B cell (primary cell): Measurements from ENCODE around the gene C1QTNF7. TPM values are rescaled to one million over a fixed set of nuclear protein-coding genes. Genes with fewer than 3 reads are reported as not detected.

ENCODE experiments used
- ATAC-seq: fragments of 200-7000 bp; cut with Tn5 transposase; one replicate; pipeline ENCODE4 v1.10.0; 2021; ENCODE audit warnings: low read depth, mild to moderate bottlenecking, moderate number of reproducible peaks, moderate library complexity
- CTCF ChIA-PET: fragments of 350-600 bp; sonication (Branson Sonifier 250); formaldehyde crosslinking; loops from one replicate; lab custom pipeline; 2021; ENCODE audit warnings: antibody characterized with exemption, inconsistent platforms; lab: Charles Lee
- POLR2A ChIA-PET: fragments of 350-600 bp; sonication (Branson Sonifier 250); formaldehyde crosslinking; loops from one replicate; lab custom pipeline; 2021; ENCODE audit warnings: antibody characterized with exemption; lab: Charles Lee
- DNase-seq: peaks from one replicate; pipeline ENCODE4 v3.0.0; 2013
- H2AFZ ChIP-seq: 2 replicates; pipeline ENCODE4 v1.6.1; 2012; ENCODE audit warnings: mild to moderate bottlenecking, low read depth, low read length; ENCODE audit not compliant: insufficient read depth, poor library complexity, severe bottlenecking
- H3K27ac ChIP-seq, 2 donors: 1 replicate in 1 of 2; 2 replicates in 1 of 2; pipeline ENCODE4 v1.5.1; 2012 to 2013; ENCODE audit warnings: low read length in 2 of 2, mild to moderate bottlenecking in 2 of 2, moderate library complexity in 1 of 2
- H3K27me3 ChIP-seq, 4 experiments: fragments of 200-600 bp in 1 of 4; sonication (generic) in 1 of 4; replicated peaks in 1 of 4; 1 replicate in 2 of 4; 2 replicates in 2 of 4; pipeline versions ENCODE4 v1.6.1 to v1.7.0; 2013 to 2016; ENCODE audit warnings: low read length in 3 of 4, mild to moderate bottlenecking in 2 of 4, mixed read lengths in 1 of 4, moderate library complexity in 1 of 4; ENCODE audit not compliant: insufficient read depth in 4 of 4, control insufficient read depth in 3 of 4; ENCODE audit errors: control extremely low read depth in 1 of 4
- H3K36me3 ChIP-seq, 2 experiments: replicated peaks in 1 of 2; 1 replicate in 1 of 2; 2 replicates in 1 of 2; pipeline versions ENCODE4 v1.6.1 to v1.7.1; 2013; ENCODE audit warnings: low read length in 1 of 2; ENCODE audit not compliant: insufficient read depth in 2 of 2, control insufficient read depth in 1 of 2; ENCODE audit errors: control extremely low read depth in 1 of 2, extremely low read depth in 1 of 2
- H3K4me1 ChIP-seq, 2 donors: fragments of 200-600 bp in 1 of 2; sonication (generic) in 1 of 2; 1 replicate in 1 of 2; 2 replicates in 1 of 2; pipeline versions ENCODE4 v1.5.1 to v1.6.1; 2013 to 2017; ENCODE audit warnings: low read length in 2 of 2; ENCODE audit not compliant: control insufficient read depth in 2 of 2, insufficient read depth in 2 of 2
- H3K4me2 ChIP-seq: replicated peaks from 2 replicates; pipeline ENCODE3; 2012; ENCODE audit warnings: mild to moderate bottlenecking, low read depth, low read length; ENCODE audit not compliant: poor library complexity, severe bottlenecking
- H3K4me3 ChIP-seq, 5 experiments: fragments of 200-600 bp in 1 of 5; sonication (generic) in 1 of 5; 1 replicate in 3 of 5; 2 replicates in 2 of 5; pipeline versions ENCODE4 v1.5.1 to v1.7.0; 2011 to 2016; ENCODE audit warnings: low read length in 4 of 5, mild to moderate bottlenecking in 4 of 5, low read depth in 2 of 5, control low read depth in 1 of 5, moderate library complexity in 1 of 5; ENCODE audit not compliant: insufficient read depth in 1 of 5; ENCODE audit errors: control extremely low read depth in 1 of 5, extremely low read depth in 1 of 5
- H3K79me2 ChIP-seq: fragments of 200-600 bp; sonication (generic); one replicate; pipeline ENCODE4 v1.6.0; 2016; ENCODE audit warnings: low read length; ENCODE audit not compliant: control insufficient read depth, insufficient read depth
- H3K9ac ChIP-seq: fragments of 200-600 bp; sonication (generic); 2 replicates; pipeline ENCODE4 v1.6.1; 2017; ENCODE audit warnings: mild to moderate bottlenecking, low read length, moderate library complexity
- H3K9me3 ChIP-seq, 3 donors: one replicate each; pipeline versions ENCODE4 v1.6.1 to v1.7.1; 2013; ENCODE audit warnings: low read length in 2 of 3; ENCODE audit not compliant: control insufficient read depth in 2 of 3, insufficient read depth in 1 of 3; ENCODE audit errors: control extremely low read depth in 1 of 3
- H4K20me1 ChIP-seq: 2 replicates; pipeline ENCODE4 v1.6.0; 2012; ENCODE audit warnings: mild to moderate bottlenecking, low read length; ENCODE audit not compliant: insufficient read depth, control insufficient read depth, poor library complexity, severe bottlenecking
- H3K27ac Mint-ChIP-seq: one replicate; pipeline ENCODE4 v1.8.0; 2021; ENCODE audit warnings: mixed read lengths
- H3K27me3 Mint-ChIP-seq: one replicate; pipeline ENCODE4 v1.8.0; 2021; ENCODE audit warnings: mixed read lengths
- H3K4me1 Mint-ChIP-seq: one replicate; pipeline ENCODE4 v1.8.0; 2021; ENCODE audit warnings: mixed read lengths
- H3K4me3 Mint-ChIP-seq: one replicate; pipeline ENCODE4 v1.8.0; 2021; ENCODE audit warnings: mixed read lengths
- H3K9me3 Mint-ChIP-seq: one replicate; pipeline ENCODE4 v1.8.0; 2022; ENCODE audit warnings: mixed read lengths; ENCODE audit not compliant: insufficient read depth
- EZH2 ChIP-seq: IDR thresholded peaks from 2 replicates; pipeline ENCODE4 v1.6.1; 2012; ENCODE audit warnings: borderline replicate concordance, low read depth, mild to moderate bottlenecking, moderate library complexity, low read length; ENCODE audit not compliant: insufficient read depth, poor library complexity, severe bottlenecking
- WGBS: methylation state at CpG from one replicate; pipeline ENCODE4 v1.1.5; 2013; ENCODE audit warnings: missing lambda C conversion rate; ENCODE audit not compliant: insufficient coverage; 5-methylcytosine and 5-hydroxymethylcytosine counted together
- intact Hi-C: fragments of 100-400 bp; cut with micrococcal nuclease; formaldehyde crosslinking; loops from one replicate; pipeline ENCODE4 v1.10.0; 2022
- polyA plus RNA-seq: library from polyadenylated mRNA; depleted of rRNA; stranded (reverse); fragments of >200 nt; gene quantifications from 2 replicates; pipeline ENCODE4 v1.2.3, GENCODE V29; 2012
- total RNA-seq, 2 donors: library from RNA; stranded (reverse); fragments of 120-200 nt in 1 of 2; gene quantifications; 1 replicate in 1 of 2; 2 replicates in 1 of 2; pipeline versions ENCODE4 v1.2.3 to v1.2.4, GENCODE V29; 2013 to 2022
- TF ChIP-seq, protein P1 (sequence below): fragments of 200-600 bp; IDR thresholded peaks from one replicate; pipeline ENCODE4 v1.8.0; 2022; ENCODE audit warnings: antibody characterized with exemption, mild to moderate bottlenecking

The C1QTNF7 gene
- total and polyA plus RNA-seq, 2 donors (not counting 1 experiment from before 2014, with no cell fraction given) = not detected

GRCh38 chr4:15443371-15444160, 15.7 kb downstream of the C1QTNF7 start:
- Histone ChIP-seq H3K4me3 (no peak overlapping the region), H3K27me3 (no peaks in the 10 kb centered on the region), H2AFZ (no peak overlapping the region), H3K79me2 (no peaks in the 10 kb centered on the region), H3K9me3 (no peaks in the 10 kb centered on the region), H3K27ac (no peak overlapping the region), H3K4me2 (no peak overlapping the region), H3K9ac (no peak overlapping the region), H3K4me1 (no peaks in the 10 kb centered on the region), H4K20me1 (no peaks in the 10 kb centered on the region), H3K36me3 (no peaks in the 10 kb centered on the region)
- 100% methylated on average over 1 of the region's 2 CpGs for WGBS
- CTCF ChIA-PET = interaction anchor here (1.0 to 6.7 kb wide), 2 partner anchors 14 to 16 kb away, joined by 3 to 31 read pairs; partner anchors contain the start of gene C1QTNF7
- ATAC-seq (no peak), DNase-seq (no peak)
- H3K9me3 Mint-ChIP-seq = no peaks in the 10 kb centered on the region
- no peaks in the 10 kb centered on the region for H3K4me1 Mint-ChIP-seq
- H3K27ac Mint-ChIP-seq = no peak overlapping the region
- H3K4me3 Mint-ChIP-seq = no peak overlapping the region
- H3K27me3 Mint-ChIP-seq = peaks cover 9% of the 10 kb centered on the region
- intact Hi-C loops = no loop called here
- POLR2A ChIA-PET = no interaction called here
- TF ChIP-seq, protein P1, sequence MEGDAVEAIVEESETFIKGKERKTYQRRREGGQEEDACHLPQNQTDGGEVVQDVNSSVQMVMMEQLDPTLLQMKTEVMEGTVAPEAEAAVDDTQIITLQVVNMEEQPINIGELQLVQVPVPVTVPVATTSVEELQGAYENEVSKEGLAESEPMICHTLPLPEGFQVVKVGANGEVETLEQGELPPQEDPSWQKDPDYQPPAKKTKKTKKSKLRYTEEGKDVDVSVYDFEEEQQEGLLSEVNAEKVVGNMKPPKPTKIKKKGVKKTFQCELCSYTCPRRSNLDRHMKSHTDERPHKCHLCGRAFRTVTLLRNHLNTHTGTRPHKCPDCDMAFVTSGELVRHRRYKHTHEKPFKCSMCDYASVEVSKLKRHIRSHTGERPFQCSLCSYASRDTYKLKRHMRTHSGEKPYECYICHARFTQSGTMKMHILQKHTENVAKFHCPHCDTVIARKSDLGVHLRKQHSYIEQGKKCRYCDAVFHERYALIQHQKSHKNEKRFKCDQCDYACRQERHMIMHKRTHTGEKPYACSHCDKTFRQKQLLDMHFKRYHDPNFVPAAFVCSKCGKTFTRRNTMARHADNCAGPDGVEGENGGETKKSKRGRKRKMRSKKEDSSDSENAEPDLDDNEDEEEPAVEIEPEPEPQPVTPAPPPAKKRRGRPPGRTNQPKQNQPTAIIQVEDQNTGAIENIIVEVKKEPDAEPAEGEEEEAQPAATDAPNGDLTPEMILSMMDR = no peak
- no peak for TF ChIP-seq EZH2

DNA sequence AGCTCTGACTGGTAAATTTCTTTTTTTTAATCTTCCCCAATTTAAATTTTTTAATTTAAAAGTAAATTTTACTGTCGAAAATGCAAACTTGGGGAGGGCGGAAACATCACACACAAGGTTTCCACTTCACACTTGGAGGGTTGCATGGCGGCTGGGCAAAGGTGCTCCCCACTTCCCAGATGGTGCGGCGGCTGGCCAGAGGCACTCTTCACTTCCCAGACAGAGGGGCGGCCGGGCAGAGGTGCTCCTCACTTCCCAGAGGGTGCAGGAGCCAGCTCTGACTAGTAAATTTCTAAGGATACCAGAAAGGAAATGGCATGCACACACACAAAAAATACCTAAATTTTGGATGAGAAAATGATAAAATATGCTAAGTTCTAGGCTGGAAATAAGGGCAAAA, 16.4 kb downstream of the C1QTNF7 start:
- POLR2A ChIA-PET = no interaction called here
- CTCF ChIA-PET = interaction anchor here (1.0 to 6.7 kb wide), 2 partner anchors 13 to 17 kb away, joined by 3 to 31 read pairs; partner anchors contain the start of gene C1QTNF7
- H3K9ac ChIP-seq = no peak overlapping the region
- H3K4me1 ChIP-seq = no peaks in the 10 kb centered on the region
- intact Hi-C loops = no loop called here
- 97% methylated on average over 4 of the region's 7 CpGs for WGBS
- H3K4me2 ChIP-seq = no peak overlapping the region
- no peaks in the 10 kb centered on the region for H3K27me3 ChIP-seq
- H3K27ac Mint-ChIP-seq = no peak overlapping the region
- no peaks in the 10 kb centered on the region for H3K9me3 ChIP-seq
- no peaks in the 10 kb centered on the region for H3K9me3 Mint-ChIP-seq
- no peak for ATAC-seq
- no peaks in the 10 kb centered on the region for H3K36me3 ChIP-seq
- peaks cover 9% of the 10 kb centered on the region for H3K27me3 Mint-ChIP-seq
- H3K4me3 ChIP-seq = no peak overlapping the region
- no peaks in the 10 kb centered on the region for H3K4me1 Mint-ChIP-seq
- H3K27ac ChIP-seq = no peak overlapping the region
- H3K4me3 Mint-ChIP-seq = no peak overlapping the region
- TF ChIP-seq, protein P1 = no peak
- TF ChIP-seq EZH2 = no peak
- no peak for DNase-seq
- no peak overlapping the region for H2AFZ ChIP-seq
- H4K20me1 ChIP-seq = no peaks in the 10 kb centered on the region
- H3K79me2 ChIP-seq = no peaks in the 10 kb centered on the region
